Neural progenitor cell (in vitro differentiated cells): ENCODE results near the gene STKLD1. TPM values are rescaled to one million over a fixed set of nuclear protein-coding genes. Genes with fewer than 3 reads are reported as not detected.

Experiments used
- DNase-seq: peaks from one replicate; pipeline ENCODE4 v3.0.0-alpha.2; 2016; ENCODE audit warnings: low spot score
- H2AFZ ChIP-seq: fragments of 200-600 bp; sonication (generic); replicated peaks from 2 replicates; pipeline ENCODE4 v1.6.1; 2016; ENCODE audit warnings: antibody characterized with exemption
- H3F3A ChIP-seq: fragments of 200-600 bp; sonication (generic); 2 replicates; pipeline ENCODE4 v1.6.1; 2016; ENCODE audit warnings: antibody characterized with exemption, low read depth
- H3K27ac ChIP-seq: fragments of 200-600 bp; sonication (generic); 2 replicates; pipeline ENCODE4 v1.5.1; 2016; ENCODE audit warnings: mild to moderate bottlenecking
- H3K27me3 ChIP-seq: fragments of 200-600 bp; sonication (generic); 2 replicates; pipeline ENCODE4 v1.6.1; 2016; ENCODE audit warnings: mild to moderate bottlenecking, moderate library complexity
- H3K36me3 ChIP-seq: fragments of 200-600 bp; sonication (generic); 2 replicates; pipeline ENCODE4 v1.5.1; 2016
- H3K4me1 ChIP-seq: fragments of 200-600 bp; sonication (generic); 2 replicates; pipeline ENCODE4 v1.6.1; 2016; ENCODE audit warnings: mixed run types
- H3K4me2 ChIP-seq: fragments of 200-600 bp; sonication (generic); 2 replicates; pipeline ENCODE4 v1.6.1; 2016
- H3K4me3 ChIP-seq: fragments of 200-600 bp; sonication (generic); 2 replicates; pipeline ENCODE4 v1.5.1; 2016
- H3K79me2 ChIP-seq: fragments of 200-600 bp; sonication (generic); 2 replicates; pipeline ENCODE4 v1.6.1; 2016; ENCODE audit warnings: low read depth
- H3K9ac ChIP-seq: fragments of 200-600 bp; sonication (generic); 2 replicates; pipeline ENCODE4 v1.6.1; 2016
- H3K9me3 ChIP-seq: fragments of 200-600 bp; sonication (generic); 2 replicates; pipeline ENCODE4 v1.5.1; 2016; ENCODE audit warnings: low read depth
- H4K20me1 ChIP-seq: fragments of 200-600 bp; sonication (generic); 2 replicates; pipeline ENCODE4 v1.6.1; 2016; ENCODE audit warnings: low read depth
- H3K27ac Mint-ChIP-seq: 3 replicates; pipeline ENCODE4 v1.8.0; 2021; ENCODE audit warnings: mixed read lengths
- H3K27me3 Mint-ChIP-seq: 2 replicates; pipeline ENCODE4 v1.8.0; 2022; ENCODE audit warnings: low read depth, mild to moderate bottlenecking, inconsistent platforms, moderate library complexity, mixed read lengths; ENCODE audit not compliant: insufficient read depth
- H3K36me3 Mint-ChIP-seq: 3 replicates; pipeline ENCODE4 v1.8.0; 2021; ENCODE audit warnings: mixed read lengths
- H3K4me1 Mint-ChIP-seq: 3 replicates; pipeline ENCODE4 v1.8.0; 2021; ENCODE audit warnings: mixed read lengths
- H3K4me3 Mint-ChIP-seq: 3 replicates; pipeline ENCODE4 v1.8.0; 2021; ENCODE audit warnings: mild to moderate bottlenecking, moderate library complexity, mixed read lengths
- H3K9me3 Mint-ChIP-seq: 3 replicates; pipeline ENCODE4 v1.8.0; 2020; ENCODE audit warnings: mixed read lengths
- EZH2 ChIP-seq: fragments of 200-600 bp; sonication (generic); IDR thresholded peaks from 2 replicates; pipeline ENCODE4 v1.6.1; 2017; ENCODE audit warnings: antibody characterized with exemption, mild to moderate bottlenecking, moderate library complexity
- EZH2phosphoT487 ChIP-seq: fragments of 200-600 bp; sonication (generic); IDR thresholded peaks from 2 replicates; pipeline ENCODE4 v1.6.1; 2017; ENCODE audit warnings: antibody characterized with exemption
- total RNA-seq: library from RNA; depleted of rRNA; stranded (reverse); fragments of >200 nt; gene quantifications from 2 replicates; pipeline ENCODE4 v1.2.3, GENCODE V29; 2015; ENCODE audit warnings: low replicate concordance
- TF ChIP-seq, protein P1 (sequence below): fragments of 200-600 bp; sonication (generic); IDR thresholded peaks from 2 replicates; pipeline ENCODE4 v1.5.1; 2017; ENCODE audit warnings: antibody characterized with exemption, mild to moderate bottlenecking

STKLD1 gene
- total RNA-seq, 1 donor from 2014 or later: 0.58 TPM

DNA sequence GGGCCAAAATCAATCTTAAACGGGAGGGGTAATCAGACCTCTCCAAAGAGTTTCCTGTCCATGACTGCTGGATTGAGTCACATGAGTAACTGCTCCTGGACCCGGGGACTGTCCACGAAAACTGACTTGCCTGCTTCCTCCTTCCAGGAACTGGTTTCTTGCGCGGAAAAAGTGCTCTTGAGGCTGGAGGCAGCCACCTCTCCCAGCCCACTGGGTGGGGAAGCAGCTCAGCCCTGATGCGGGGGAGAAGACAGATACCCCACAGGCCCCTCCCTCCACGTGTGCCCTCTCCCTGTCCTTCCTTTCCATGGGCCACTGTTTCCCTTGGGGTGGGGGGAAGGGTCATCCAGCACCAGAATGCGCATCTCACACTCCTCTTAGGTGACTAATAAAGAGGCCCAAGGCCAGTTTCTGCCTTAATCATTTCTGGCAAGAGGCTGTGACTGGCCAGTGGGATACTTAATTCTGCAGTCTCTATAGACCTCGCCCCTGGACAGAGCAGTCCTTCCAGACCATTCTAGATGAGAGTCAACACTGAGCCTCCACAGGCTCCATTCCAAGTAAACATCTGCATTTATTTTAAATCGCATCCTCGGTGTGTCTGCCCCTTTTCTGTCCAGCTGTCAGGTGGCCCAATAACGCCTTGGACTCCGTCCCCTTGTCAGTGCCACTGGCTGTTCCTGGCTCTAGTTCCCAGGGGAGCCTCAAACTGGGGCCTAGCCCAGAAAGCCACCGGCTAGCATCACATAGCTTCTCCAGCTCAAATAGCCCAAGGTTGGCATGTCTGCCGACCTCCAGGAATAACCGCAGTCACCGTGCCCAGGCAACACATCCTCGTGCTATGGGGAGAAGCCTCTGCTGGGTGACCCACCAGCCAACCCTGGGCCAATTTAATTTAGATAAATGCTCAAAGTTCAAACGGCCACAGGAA, 29.6 kb downstream of the STKLD1 start:
- Histone ChIP-seq H3K9me3 (no peaks in the 10 kb centered on the region), H4K20me1 (peaks cover 6% of the 10 kb centered on the region), H2AFZ (no peak overlapping the region), H3K79me2 (no peaks in the 10 kb centered on the region), H3K27me3 (no peaks in the 10 kb centered on the region), H3K36me3 (no peaks in the 10 kb centered on the region), H3K27ac (no peak overlapping the region), H3F3A (peaks cover 10% of the 10 kb centered on the region), H3K9ac (no peak overlapping the region), H3K4me3 (no peak overlapping the region), H3K4me1 (no peaks in the 10 kb centered on the region), H3K4me2 (no peak overlapping the region)
- TF ChIP-seq EZH2 (no peak), EZH2phosphoT487 (no peak)
- TF ChIP-seq, protein P1, sequence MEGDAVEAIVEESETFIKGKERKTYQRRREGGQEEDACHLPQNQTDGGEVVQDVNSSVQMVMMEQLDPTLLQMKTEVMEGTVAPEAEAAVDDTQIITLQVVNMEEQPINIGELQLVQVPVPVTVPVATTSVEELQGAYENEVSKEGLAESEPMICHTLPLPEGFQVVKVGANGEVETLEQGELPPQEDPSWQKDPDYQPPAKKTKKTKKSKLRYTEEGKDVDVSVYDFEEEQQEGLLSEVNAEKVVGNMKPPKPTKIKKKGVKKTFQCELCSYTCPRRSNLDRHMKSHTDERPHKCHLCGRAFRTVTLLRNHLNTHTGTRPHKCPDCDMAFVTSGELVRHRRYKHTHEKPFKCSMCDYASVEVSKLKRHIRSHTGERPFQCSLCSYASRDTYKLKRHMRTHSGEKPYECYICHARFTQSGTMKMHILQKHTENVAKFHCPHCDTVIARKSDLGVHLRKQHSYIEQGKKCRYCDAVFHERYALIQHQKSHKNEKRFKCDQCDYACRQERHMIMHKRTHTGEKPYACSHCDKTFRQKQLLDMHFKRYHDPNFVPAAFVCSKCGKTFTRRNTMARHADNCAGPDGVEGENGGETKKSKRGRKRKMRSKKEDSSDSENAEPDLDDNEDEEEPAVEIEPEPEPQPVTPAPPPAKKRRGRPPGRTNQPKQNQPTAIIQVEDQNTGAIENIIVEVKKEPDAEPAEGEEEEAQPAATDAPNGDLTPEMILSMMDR: no peak
- Mint-ChIP-seq H3K9me3 (no peaks in the 10 kb centered on the region), H3K4me1 (no peaks in the 10 kb centered on the region), H3K27ac (no peak overlapping the region), H3K27me3 (no peaks in the 10 kb centered on the region), H3K36me3 (peaks cover 11% of the 10 kb centered on the region), H3K4me3 (no peak overlapping the region)
- no peak for DNase-seq

DNA sequence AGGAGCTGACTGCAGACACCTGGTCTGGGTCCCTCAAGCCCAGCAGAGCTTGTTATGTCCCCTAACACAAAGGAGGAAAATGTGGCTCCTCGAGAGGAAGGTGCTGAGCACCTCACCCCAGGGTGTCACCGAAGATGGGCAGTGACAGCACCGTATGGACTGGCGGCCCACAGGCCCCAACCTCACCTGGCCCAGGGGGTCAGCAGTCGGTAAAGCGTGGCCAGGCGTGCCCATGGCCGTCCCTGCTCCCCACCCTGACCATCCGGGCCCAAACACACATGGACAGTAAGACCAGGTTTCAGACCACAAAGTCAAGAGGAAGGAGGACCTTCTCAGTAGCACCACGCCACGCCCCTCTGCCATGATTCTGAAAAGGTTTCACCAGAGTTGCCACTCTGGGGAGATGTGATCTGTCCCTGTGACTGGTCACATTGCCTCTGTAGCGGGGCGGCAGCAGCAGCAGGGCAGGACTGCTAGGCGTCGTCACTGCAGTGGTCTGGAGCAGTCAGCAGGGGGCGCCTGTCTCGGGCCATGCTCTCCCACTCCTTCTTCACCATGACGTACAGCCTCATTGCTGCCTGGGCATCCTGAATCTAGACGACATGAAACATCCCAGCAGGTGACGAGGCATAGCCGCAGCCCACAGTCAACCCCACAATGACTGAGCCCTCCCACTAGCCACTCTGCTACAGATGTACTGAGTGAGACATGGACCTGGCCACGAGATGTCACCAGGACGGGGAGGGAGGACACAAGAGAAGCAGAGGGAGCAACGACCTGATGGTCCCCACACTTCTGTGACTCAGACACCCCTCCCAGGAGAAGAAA, 30.5 kb downstream of the STKLD1 start:
- Mint-ChIP-seq H3K4me1 (no peaks in the 10 kb centered on the region), H3K36me3 (peaks cover 13% of the 10 kb centered on the region), H3K9me3 (no peaks in the 10 kb centered on the region), H3K27ac (no peak overlapping the region), H3K4me3 (no peak overlapping the region), H3K27me3 (no peaks in the 10 kb centered on the region)
- Histone ChIP-seq H3K27ac (no peak overlapping the region), H3K4me2 (no peak overlapping the region), H3F3A (peaks cover 10% of the 10 kb centered on the region), H3K79me2 (no peaks in the 10 kb centered on the region), H4K20me1 (peaks cover 6% of the 10 kb centered on the region), H3K9me3 (no peaks in the 10 kb centered on the region), H2AFZ (no peak overlapping the region), H3K4me1 (no peaks in the 10 kb centered on the region), H3K27me3 (no peaks in the 10 kb centered on the region), H3K9ac (no peak overlapping the region), H3K4me3 (no peak overlapping the region), H3K36me3 (no peaks in the 10 kb centered on the region)
- TF ChIP-seq EZH2 (no peak), EZH2phosphoT487 (no peak)
- TF ChIP-seq, protein P1: peak; percentile 89
- peak; percentile 77 for DNase-seq

DNA sequence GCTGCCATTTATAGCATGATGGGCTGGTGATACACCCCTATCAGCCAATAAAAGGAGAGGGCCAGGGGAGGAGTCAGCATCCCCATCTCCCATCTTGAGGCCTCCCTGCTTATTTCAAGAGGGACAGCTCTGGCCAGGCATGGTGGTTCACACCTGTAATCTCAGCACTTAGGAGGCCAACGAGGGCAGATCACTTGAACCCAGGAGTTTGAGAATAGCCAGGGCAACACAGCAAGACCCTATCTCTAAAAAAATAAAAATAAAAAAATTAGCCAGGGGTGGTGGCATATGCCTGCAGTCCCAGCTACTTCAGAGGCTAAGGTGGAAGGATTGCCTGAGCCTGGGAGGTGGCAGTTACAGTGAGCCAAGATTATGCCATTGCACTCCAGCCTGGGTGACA, 31.9 kb downstream of the STKLD1 start:
- Histone ChIP-seq H3K27me3 (no peaks in the 10 kb centered on the region), H3K79me2 (no peaks in the 10 kb centered on the region), H3K4me3 (no peak overlapping the region), H4K20me1 (peaks cover 6% of the 10 kb centered on the region), H3K4me2 (no peak overlapping the region), H3K9ac (no peak overlapping the region), H3K27ac (no peak overlapping the region), H3K4me1 (no peaks in the 10 kb centered on the region), H2AFZ (no peak overlapping the region), H3K9me3 (no peaks in the 10 kb centered on the region), H3F3A (peaks cover 10% of the 10 kb centered on the region), H3K36me3 (no peaks in the 10 kb centered on the region)
- Mint-ChIP-seq H3K9me3 (no peaks in the 10 kb centered on the region), H3K36me3 (peaks cover 17% of the 10 kb centered on the region), H3K27ac (no peak overlapping the region), H3K27me3 (no peaks in the 10 kb centered on the region), H3K4me1 (no peaks in the 10 kb centered on the region), H3K4me3 (no peak overlapping the region)
- TF ChIP-seq, protein P1: no peak
- TF ChIP-seq EZH2: no peak
- no peak for TF ChIP-seq EZH2phosphoT487
- no peak for DNase-seq
